IMR-90 (cell line): ENCODE measurements around the gene TMOD1. TPM values are rescaled to one million over a fixed set of nuclear protein-coding genes. Genes with fewer than 3 reads are reported as not detected.

Source experiments
- ATAC-seq: fragments of 200-7000 bp; cut with Tn5 transposase; 2 replicates; pipeline ENCODE4 v1.9.1; 2020; ENCODE audit warnings: low read depth, mild to moderate bottlenecking, moderate library complexity
- BruUV-seq: library from RNA; stranded (reverse); fragments of 400-500 nt; replicated peaks from 2 replicates; lab custom pipeline; 2021; lab: Mats Ljungman, UMichigan
- CTCF ChIA-PET: fragments of 300-600 bp; formaldehyde crosslinking; extraction: SDS; loops from one replicate; lab custom pipeline; 2021; ENCODE audit warnings: antibody characterized with exemption; lab: Yijun Ruan, JAX
- POLR2A ChIA-PET: fragments of 300-600 bp; sonication (Branson Sonifier 250); formaldehyde crosslinking; loops from one replicate; lab custom pipeline; 2022; ENCODE audit warnings: antibody characterized with exemption; ENCODE audit not compliant: unreplicated experiment; lab: Charles Lee
- DNase-seq: peaks from one replicate; pipeline ENCODE4 v3.0.0; 2013
- H2AFZ ChIP-seq: replicated peaks from 2 replicates; pipeline ENCODE3; 2013; ENCODE audit warnings: low read length, mild to moderate bottlenecking; ENCODE audit not compliant: poor library complexity
- H2AK5ac ChIP-seq: 2 replicates; pipeline ENCODE4 v1.6.1; 2013; ENCODE audit warnings: low read depth, low read length, inconsistent platforms
- H2AK9ac ChIP-seq: replicated peaks from 2 replicates; pipeline ENCODE3; 2013; ENCODE audit warnings: mild to moderate bottlenecking, low read depth, low read length, moderate library complexity; ENCODE audit not compliant: poor library complexity
- H2BK120ac ChIP-seq: 2 replicates; pipeline ENCODE4 v1.6.1; 2013; ENCODE audit warnings: low read depth, low read length, inconsistent platforms
- H2BK15ac ChIP-seq: 3 replicates; pipeline ENCODE4 v1.6.1; 2013; ENCODE audit warnings: low read depth, low read length, inconsistent platforms
- H2BK20ac ChIP-seq: 2 replicates; pipeline ENCODE4 v1.6.1; 2013; ENCODE audit warnings: low read depth, mild to moderate bottlenecking, inconsistent platforms, low read length, moderate library complexity
- H2BK5ac ChIP-seq: 2 replicates; pipeline ENCODE4 v1.6.1; 2013; ENCODE audit warnings: mild to moderate bottlenecking, low read depth, low read length, inconsistent platforms; ENCODE audit not compliant: poor library complexity, severe bottlenecking
- H3K14ac ChIP-seq: replicated peaks from 2 replicates; pipeline ENCODE4 v1.6.1; 2013; ENCODE audit warnings: low read depth, low read length, inconsistent platforms
- H3K18ac ChIP-seq: 2 replicates; pipeline ENCODE4 v1.6.1; 2013; ENCODE audit warnings: low read depth, low read length, control low read depth
- H3K23ac ChIP-seq: 2 replicates; pipeline ENCODE4 v1.6.1; 2013; ENCODE audit warnings: low read depth, low read length, inconsistent platforms
- H3K27ac ChIP-seq: 2 replicates; pipeline ENCODE4 v1.5.1; 2013; ENCODE audit warnings: mild to moderate bottlenecking, control low read depth, low read length; ENCODE audit not compliant: insufficient read depth
- H3K27me3 ChIP-seq: 2 replicates; pipeline ENCODE4 v1.6.1; 2013; ENCODE audit warnings: low read length; ENCODE audit not compliant: control insufficient read depth, insufficient read depth
- H3K36me3 ChIP-seq: 2 replicates; pipeline ENCODE4 v1.6.1; 2013; ENCODE audit warnings: low read length, mixed read lengths; ENCODE audit not compliant: control insufficient read depth, insufficient read depth
- H3K4ac ChIP-seq: 2 replicates; pipeline ENCODE4 v1.6.1; 2013; ENCODE audit warnings: low read depth, low read length, inconsistent platforms
- H3K4me1 ChIP-seq: 2 replicates; pipeline ENCODE4 v1.6.1; 2013; ENCODE audit warnings: low read length, mixed read lengths; ENCODE audit not compliant: control insufficient read depth, insufficient read depth
- H3K4me2 ChIP-seq: 2 replicates; pipeline ENCODE4 v1.6.1; 2013; ENCODE audit warnings: low read depth, mild to moderate bottlenecking, control low read depth, low read length, moderate library complexity
- H3K4me3 ChIP-seq: 2 replicates; pipeline ENCODE4 v1.5.1; 2013; ENCODE audit warnings: low read depth, mild to moderate bottlenecking, control low read depth, low read length, moderate library complexity; ENCODE audit not compliant: insufficient read depth
- H3K56ac ChIP-seq: 2 replicates; pipeline ENCODE4 v1.6.1; 2013; ENCODE audit warnings: low read length, inconsistent platforms; ENCODE audit not compliant: insufficient read depth; ENCODE audit errors: extremely low read depth
- H3K79me1 ChIP-seq, 2 experiments: 2 replicates each; pipeline ENCODE4 v1.6.1; 2013; ENCODE audit warnings: low read length in 2 of 2, inconsistent platforms in 1 of 2, low read depth in 1 of 2
- H3K9ac ChIP-seq: 2 replicates; pipeline ENCODE4 v1.6.1; 2013; ENCODE audit warnings: low read depth, low read length, control low read depth
- H3K9me1 ChIP-seq: 2 replicates; pipeline ENCODE4 v1.6.1; 2013; ENCODE audit warnings: low read length, inconsistent platforms; ENCODE audit not compliant: insufficient read depth
- H3K9me3 ChIP-seq: 2 replicates; pipeline ENCODE4 v1.6.1; 2013; ENCODE audit warnings: low read length; ENCODE audit not compliant: control insufficient read depth, insufficient read depth
- H4K20me1 ChIP-seq: 2 replicates; pipeline ENCODE4 v1.6.1; 2013; ENCODE audit warnings: low read length, inconsistent platforms; ENCODE audit not compliant: insufficient read depth
- H4K5ac ChIP-seq: 2 replicates; pipeline ENCODE4 v1.6.1; 2013; ENCODE audit warnings: mild to moderate bottlenecking, low read depth, low read length, control low read depth
- H4K8ac ChIP-seq, 2 experiments: 2 replicates each; pipeline ENCODE4 v1.6.1; 2013; ENCODE audit warnings: low read depth in 2 of 2, low read length in 2 of 2, control low read depth in 1 of 2, inconsistent platforms in 1 of 2
- H4K91ac ChIP-seq: 2 replicates; pipeline ENCODE4 v1.6.1; 2013; ENCODE audit warnings: low read depth, low read length, inconsistent platforms; ENCODE audit not compliant: insufficient read depth
- BHLHE40 ChIP-seq: fragments of 150-350 bp; IDR thresholded peaks from 2 replicates; pipeline ENCODE4 v1.6.1; 2016; ENCODE audit warnings: mild to moderate bottlenecking, low read depth, low read length
- CEBPB ChIP-seq: IDR thresholded peaks from 2 replicates; pipeline ENCODE4 v1.6.1; 2012; ENCODE audit warnings: low read depth, low read length, improper control_type of control experiment
- CHD1 ChIP-seq: IDR thresholded peaks from 2 replicates; pipeline ENCODE4 v1.6.1; 2012; ENCODE audit warnings: low read depth, low read length, improper control_type of control experiment
- CTCF ChIP-seq: conservative IDR thresholded peaks from 2 replicates; pipeline ENCODE4 v1.5.1; 2012; ENCODE audit warnings: mild to moderate bottlenecking, low read depth, low read length, improper control_type of control experiment
- NFE2L2 ChIP-seq: fragments of 150-350 bp; IDR thresholded peaks from 2 replicates; pipeline ENCODE4 v1.6.1; 2016; ENCODE audit warnings: low read depth, mild to moderate bottlenecking, low read length
- POLR2A ChIP-seq: IDR thresholded peaks from 2 replicates; pipeline ENCODE4 v1.6.1; 2012; ENCODE audit warnings: mild to moderate bottlenecking, low read depth, low read length
- RAD21 ChIP-seq: IDR thresholded peaks from 2 replicates; pipeline ENCODE4 v1.6.1; 2012; ENCODE audit warnings: low read length, improper control_type of control experiment
- WGBS, 2 experiments: methylation state at CpG; one replicate each; pipeline versions ENCODE4 v1.1.5 to v1.1.7; 2013; ENCODE audit warnings: missing lambda C conversion rate in 2 of 2; ENCODE audit not compliant: insufficient read length in 1 of 2; ENCODE audit errors: extremely low coverage in 2 of 2; 5-methylcytosine and 5-hydroxymethylcytosine counted together
- dilution Hi-C: fragments of 300-500 bp; cut with HindIII; formaldehyde crosslinking; loops from one replicate; pipeline ENCODE4 v1.14.3; 2018; ENCODE audit warnings: low sequenced_read_pairs; ENCODE audit not compliant: unreplicated experiment
- in situ Hi-C: fragments of 300-500 bp; cut with MboI; formaldehyde crosslinking; loops from 3 replicates; pipeline ENCODE4 v1.14.3; 2019; ENCODE audit warnings: low sequenced_read_pairs, inconsistent platforms, mixed read lengths
- intact Hi-C: fragments of 100-400 bp; cut with micrococcal nuclease; formaldehyde crosslinking; loops from 2 replicates; pipeline ENCODE4 v1.10.0; 2022
- polyA plus RNA-seq, 3 experiments: library from polyadenylated mRNA; depleted of rRNA; stranded (reverse); fragments of >200 nt; gene quantifications; 2 replicates each; pipeline ENCODE4 v1.2.3, GENCODE V29; 2012; ENCODE audit warnings: low replicate concordance in 1 of 3
- total RNA-seq: library from RNA; depleted of rRNA; stranded (reverse); fragments of >200 nt; gene quantifications from 2 replicates; pipeline ENCODE4 v1.2.3, GENCODE V29; 2012

The TMOD1 gene
- total and polyA plus RNA-seq, 2 of the 4 experiments (the other 2 are of a cell fraction), result 0.18 to 0.38 TPM

DNA sequence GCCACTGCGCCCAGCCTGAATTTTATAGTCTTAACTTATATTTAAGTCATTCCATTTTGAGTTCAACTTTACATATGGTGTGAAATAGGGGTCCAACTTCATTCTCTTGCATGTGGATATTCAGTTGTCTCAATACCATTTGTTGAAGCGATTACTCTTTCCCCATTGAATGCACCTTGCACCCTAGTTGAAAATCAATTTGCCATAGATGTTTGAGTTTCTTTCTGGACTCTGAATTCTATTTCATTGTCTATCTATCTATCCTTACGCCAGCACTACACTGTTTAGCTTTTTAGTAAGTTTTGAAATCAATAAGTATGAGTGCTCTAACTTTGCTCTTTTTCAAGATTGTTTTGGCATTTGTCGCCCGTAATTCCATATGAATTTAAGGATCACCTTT lies 49.8 kb downstream of the TMOD1 start:
- Histone ChIP-seq H2BK20ac (no peak overlapping the region), H3K56ac (no peak overlapping the region), H3K4ac (no peak overlapping the region), H3K27ac (no peak overlapping the region), H3K9me1 (no peaks in the 10 kb centered on the region), H4K91ac (no peak overlapping the region), H2BK15ac (no peak overlapping the region), H3K27me3 (no peaks in the 10 kb centered on the region; the same call in 1 of the 2 replicates), H3K9ac (no peak overlapping the region), H3K36me3 (peaks cover 4% of the 10 kb centered on the region), H3K14ac (no peak overlapping the region), H3K79me1 (no peaks in the 10 kb centered on the region), H3K23ac (no peak overlapping the region), H3K4me1 (no peaks in the 10 kb centered on the region), H4K20me1 (no peaks in the 10 kb centered on the region), H2BK5ac (no peak overlapping the region), H3K9me3 (no peaks in the 10 kb centered on the region), H4K5ac (no peak overlapping the region), H2AK5ac (no peak overlapping the region), H2AFZ (no peak overlapping the region), H4K8ac (no peak overlapping the region), H3K18ac (no peak overlapping the region), H2BK120ac (no peak overlapping the region), H3K4me2 (no peak overlapping the region), H3K4me3 (no peak overlapping the region), H2AK9ac (no peak overlapping the region)
- BruUV-seq, result no TSS peak
- in situ Hi-C loops, result no loop called here
- dilution Hi-C loops, result no loop called here
- intact Hi-C loops, result no loop called here
- DNase-seq (no peak), ATAC-seq (no peak)
- ChIA-PET CTCF (no interaction called here), POLR2A (no interaction called here)
- no CpG with 5 or more reads among the region's 5 CpGs for WGBS, 2 experiments
- TF ChIP-seq NFE2L2, result no peak
- TF ChIP-seq POLR2A, result no peak
- TF ChIP-seq CTCF, result no peak
- TF ChIP-seq CHD1, result no peak
- no peak for TF ChIP-seq CEBPB
- no peak for TF ChIP-seq BHLHE40
- TF ChIP-seq RAD21, result no peak
